Occipital lobe (tissue), 2 donors: ENCODE data around the gene ZNF586. TPM values are rescaled to one million over a fixed set of nuclear protein-coding genes. Genes with fewer than 3 reads are reported as not detected.
"Not testable (repeated sequence)": the region's sequence is repeated elsewhere in the genome, so short reads cannot be mapped to it uniquely, and the experiment has no call there.

Experiments used
- DNase-seq: peaks from one replicate; lab custom pipeline; 2025; lab: John Stamatoyannopoulos, UW
- total RNA-seq: library from RNA; depleted of rRNA; stranded (reverse); fragments of >200 nt; gene quantifications from one replicate; pipeline ENCODE4 v1.2.3, GENCODE V29; 2014

ZNF586 gene
- total RNA-seq, 1 donor from 2014 or later = 69.7 TPM

- DNase-seq = not testable (repeated sequence)
Measured at GRCh38 chr19:57823155-57823554, 53.7 kb downstream of the ZNF586 start.

- DNase-seq = not testable (repeated sequence)
Measured at GRCh38 chr19:57823608-57824007, 54.1 kb downstream of the ZNF586 start.

- no peak for DNase-seq
Measured at GRCh38 chr19:57825511-57825910, 56.0 kb downstream of the ZNF586 start.

GRCh38 chr19:57829316-57829715 lies 59.8 kb downstream of the ZNF586 start:
- no peak for DNase-seq

GRCh38 chr19:57830071-57830602 lies 60.7 kb downstream of the ZNF586 start, which contains the start of gene ZNF587B:
Gene ZNF587B (plus strand): TSS chr19:57830299. CDS start chr19:57830529, 230 bp downstream.
- peak; percentile 56 for DNase-seq

Other genes with a start within 250 kb of the ZNF586 start
- gene ZNF549, start 242.3 kb upstream of the ZNF586 start, total RNA-seq = 18.7 TPM
- 12.8 TPM for gene ZNF550, start 209.8 kb upstream of the ZNF586 start, total RNA-seq
- 15.1 TPM for gene ZNF416, start 190.8 kb upstream of the ZNF586 start, total RNA-seq
- gene ZIK1, start 185.5 kb upstream of the ZNF586 start, total RNA-seq = 33.7 TPM
- 3.6 TPM for gene ZNF530, start 169.8 kb upstream of the ZNF586 start, total RNA-seq
- gene ZNF134, start 155.4 kb upstream of the ZNF586 start, total RNA-seq = 41.0 TPM
- 34.9 TPM for gene ZNF211, start 136.5 kb upstream of the ZNF586 start, total RNA-seq
- not detected for gene ZSCAN4, start 100.7 kb upstream of the ZNF586 start, total RNA-seq
- 30.1 TPM for gene ZNF551, start 87.7 kb upstream of the ZNF586 start, total RNA-seq
- gene ZNF154, start 60.5 kb upstream of the ZNF586 start, total RNA-seq = 42.7 TPM
- gene ZNF671, start 42.1 kb upstream of the ZNF586 start, total RNA-seq = 36.2 TPM
- 51.6 TPM for gene ZNF776, start 22.9 kb upstream of the ZNF586 start, total RNA-seq
- gene ZNF552, start 45.2 kb downstream of the ZNF586 start, total RNA-seq = 9.7 TPM
- gene ZNF587B, start 60.6 kb downstream of the ZNF586 start, total RNA-seq = 20.9 TPM
- 34.5 TPM for gene ZNF587, start 80.2 kb downstream of the ZNF586 start, total RNA-seq
- gene ZNF814, start 119.4 kb downstream of the ZNF586 start, total RNA-seq = 32.8 TPM
- gene ZNF417, start 146.9 kb downstream of the ZNF586 start, total RNA-seq = 39.3 TPM
- gene ZNF418, start 165.7 kb downstream of the ZNF586 start, total RNA-seq = 64.3 TPM
- 15.6 TPM for gene ZNF256, start 178.0 kb downstream of the ZNF586 start, total RNA-seq
- not detected for gene C19orf18, start 204.9 kb downstream of the ZNF586 start, total RNA-seq
- 57.1 TPM for gene ZNF606, start 233.1 kb downstream of the ZNF586 start, total RNA-seq